NCI-H69 (cell line): Measurements from ENCODE around the gene GPR21.

Experiments used
- DNase-seq: peaks from one replicate; lab custom pipeline; 2025; lab: John Stamatoyannopoulos, UW

Gene GPR21

GRCh38 chr9:123063896-123064295 lies 30.4 kb downstream of the GPR21 start:
- DNase-seq, result no peak

DNA sequence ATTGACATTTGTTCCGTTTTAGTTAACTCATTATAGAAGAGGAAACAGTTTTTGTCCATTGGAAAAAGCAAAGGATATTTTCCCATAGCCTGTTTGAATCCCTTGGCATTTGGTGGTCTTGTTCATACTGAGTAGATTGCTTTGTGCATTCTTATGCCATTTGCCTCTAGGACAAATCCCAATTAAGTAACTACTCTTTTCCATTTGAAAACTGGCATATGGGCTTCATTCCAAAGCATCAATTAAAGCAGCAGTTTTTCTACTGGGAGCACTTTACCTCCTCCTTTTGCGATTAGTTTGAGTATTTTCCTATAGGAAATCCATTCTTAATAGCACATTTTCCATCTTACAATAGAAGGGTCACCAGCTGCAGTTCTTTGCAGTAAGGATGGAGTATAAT lies 31.2 kb downstream of the GPR21 start:
- peak; percentile 35 for DNase-seq

DNA sequence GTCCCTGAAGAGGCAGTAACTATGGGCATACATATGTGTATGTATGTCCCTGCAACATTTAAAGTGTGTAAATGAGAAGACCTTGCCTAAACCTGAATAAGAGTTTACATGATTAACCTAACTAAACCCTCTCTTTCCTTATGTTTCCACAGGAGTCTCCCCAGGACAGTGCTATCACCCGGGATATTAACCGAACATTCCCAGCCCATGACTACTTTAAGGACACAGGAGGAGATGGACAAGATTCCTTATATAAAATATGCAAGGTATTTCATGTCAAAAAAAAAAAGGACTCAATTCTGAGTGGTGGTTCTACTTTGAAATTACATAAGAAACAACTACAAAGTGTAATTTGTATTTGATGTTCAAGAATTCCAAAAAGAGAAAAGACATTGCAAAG lies 31.7 kb downstream of the GPR21 start:
- no peak for DNase-seq

GRCh38 chr9:123067136-123067535 lies 33.7 kb downstream of the GPR21 start:
- no peak for DNase-seq

- DNase-seq, result no peak
Observed at GRCh38 chr9:123069010-123069481, 35.6 kb downstream of the GPR21 start.

DNA sequence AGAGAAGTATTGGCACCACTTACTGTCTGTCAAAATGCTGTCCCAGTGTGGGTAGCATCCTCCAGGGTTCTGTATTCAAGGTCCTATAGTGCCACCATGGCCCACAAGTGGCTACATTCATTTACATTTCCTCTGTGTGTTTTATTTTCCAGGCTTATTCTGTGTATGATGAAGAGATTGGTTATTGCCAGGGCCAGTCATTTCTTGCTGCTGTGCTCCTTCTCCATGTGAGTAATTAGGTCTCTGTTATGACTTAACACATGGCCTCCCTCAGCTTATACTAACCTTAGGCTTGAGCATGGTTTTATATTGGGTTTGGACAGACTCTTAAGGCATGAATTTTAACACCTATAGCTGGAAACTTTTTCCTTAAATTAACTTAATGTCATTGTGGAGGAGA lies 36.7 kb downstream of the GPR21 start:
- DNase-seq, result no peak

- DNase-seq, result no peak
Observed at GRCh38 chr9:123072407-123072995, 39.0 kb downstream of the GPR21 start.

- DNase-seq, result no peak
Observed at GRCh38 chr9:123073441-123073840, 40.0 kb downstream of the GPR21 start.

DNA sequence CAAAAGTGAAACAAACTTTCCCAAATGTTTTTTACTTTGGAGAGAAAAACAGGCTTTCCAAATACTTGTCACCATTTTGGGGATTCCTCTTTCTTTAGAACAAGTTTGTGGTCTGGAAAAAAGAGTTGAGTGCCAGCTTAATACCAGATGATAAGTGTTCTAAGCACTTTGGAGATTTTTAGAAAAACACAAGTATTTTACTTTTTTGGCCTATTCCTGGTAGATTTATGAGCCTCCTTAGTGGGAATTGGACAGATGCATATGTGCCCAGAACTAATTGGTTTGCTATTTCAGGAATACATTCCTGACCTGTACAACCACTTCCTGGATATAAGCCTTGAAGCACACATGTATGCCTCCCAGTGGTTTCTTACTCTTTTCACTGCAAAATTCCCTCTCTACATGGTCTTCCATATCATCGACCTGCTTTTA lies 40.5 kb downstream of the GPR21 start:
- DNase-seq, result no peak

DNA sequence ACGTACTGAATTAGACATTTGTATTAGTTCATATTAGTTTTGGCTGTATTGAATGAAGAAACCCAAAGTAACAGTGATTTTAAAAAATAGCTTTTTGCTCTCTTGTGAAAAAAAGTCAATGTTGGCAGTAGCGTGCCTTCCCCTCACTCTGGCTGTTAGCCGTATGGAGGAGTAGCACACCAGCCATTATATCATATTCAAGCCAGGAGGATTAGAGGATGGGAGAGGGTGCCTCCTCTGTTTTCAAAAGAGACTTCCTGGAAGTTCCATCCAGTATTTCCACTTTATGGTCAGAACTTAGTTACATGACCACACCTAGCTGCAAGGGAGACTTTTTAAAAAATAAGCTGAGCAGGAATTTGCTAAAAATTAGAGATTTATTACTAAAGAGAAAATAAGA lies 41.2 kb downstream of the GPR21 start:
- DNase-seq, result no peak

GRCh38 chr9:123080444-123080843 lies 47.0 kb downstream of the GPR21 start:
- DNase-seq, result no peak

GRCh38 chr9:123081824-123082223 lies 48.4 kb downstream of the GPR21 start:
- peak; percentile 47 for DNase-seq

DNA sequence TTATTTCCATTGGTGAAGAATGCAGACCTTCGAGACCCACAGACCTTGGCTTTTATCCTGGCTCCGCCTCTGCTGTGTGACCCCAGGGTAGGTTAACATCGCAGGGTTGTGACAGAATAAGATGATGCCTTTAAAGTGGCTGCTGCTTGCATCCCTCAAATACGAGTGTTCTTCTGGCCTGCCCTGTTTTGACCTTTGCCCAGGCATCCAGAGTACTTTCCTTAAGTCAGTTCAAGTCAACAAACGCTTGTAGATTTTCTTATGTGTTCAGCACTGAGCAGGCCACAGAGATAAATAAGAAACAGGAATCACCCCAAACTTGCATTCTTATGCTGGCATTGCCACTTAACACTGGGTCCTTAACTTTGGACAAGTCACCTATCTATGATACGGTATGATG lies 50.2 kb downstream of the GPR21 start:
- no peak for DNase-seq

- DNase-seq, result no peak
Observed at GRCh38 chr9:123084256-123084655, 50.8 kb downstream of the GPR21 start.
